IMR-90 (cell line): Measurements from ENCODE around the gene LAMTOR1. TPM values are rescaled to one million over a fixed set of nuclear protein-coding genes. Genes with fewer than 3 reads are reported as not detected.

Experiments used
- ATAC-seq: fragments of 200-7000 bp; cut with Tn5 transposase; 2 replicates; pipeline ENCODE4 v1.9.1; 2020; ENCODE audit warnings: low read depth, mild to moderate bottlenecking, moderate library complexity
- BruUV-seq: library from RNA; stranded (reverse); fragments of 400-500 nt; replicated peaks from 2 replicates; lab custom pipeline; 2021; lab: Mats Ljungman, UMichigan
- CTCF ChIA-PET: fragments of 300-600 bp; formaldehyde crosslinking; extraction: SDS; loops from one replicate; lab custom pipeline; 2021; ENCODE audit warnings: antibody characterized with exemption; lab: Yijun Ruan, JAX
- POLR2A ChIA-PET: fragments of 300-600 bp; sonication (Branson Sonifier 250); formaldehyde crosslinking; loops from one replicate; lab custom pipeline; 2022; ENCODE audit warnings: antibody characterized with exemption; ENCODE audit not compliant: unreplicated experiment; lab: Charles Lee
- DNase-seq: peaks from one replicate; pipeline ENCODE4 v3.0.0; 2013
- H2AFZ ChIP-seq: replicated peaks from 2 replicates; pipeline ENCODE3; 2013; ENCODE audit warnings: low read length, mild to moderate bottlenecking; ENCODE audit not compliant: poor library complexity
- H2AK5ac ChIP-seq: 2 replicates; pipeline ENCODE4 v1.6.1; 2013; ENCODE audit warnings: low read depth, low read length, inconsistent platforms
- H2AK9ac ChIP-seq: replicated peaks from 2 replicates; pipeline ENCODE3; 2013; ENCODE audit warnings: mild to moderate bottlenecking, low read depth, low read length, moderate library complexity; ENCODE audit not compliant: poor library complexity
- H2BK120ac ChIP-seq: 2 replicates; pipeline ENCODE4 v1.6.1; 2013; ENCODE audit warnings: low read depth, low read length, inconsistent platforms
- H2BK15ac ChIP-seq: 3 replicates; pipeline ENCODE4 v1.6.1; 2013; ENCODE audit warnings: low read depth, low read length, inconsistent platforms
- H2BK20ac ChIP-seq: 2 replicates; pipeline ENCODE4 v1.6.1; 2013; ENCODE audit warnings: low read depth, mild to moderate bottlenecking, inconsistent platforms, low read length, moderate library complexity
- H2BK5ac ChIP-seq: 2 replicates; pipeline ENCODE4 v1.6.1; 2013; ENCODE audit warnings: mild to moderate bottlenecking, low read depth, low read length, inconsistent platforms; ENCODE audit not compliant: poor library complexity, severe bottlenecking
- H3K14ac ChIP-seq: replicated peaks from 2 replicates; pipeline ENCODE4 v1.6.1; 2013; ENCODE audit warnings: low read depth, low read length, inconsistent platforms
- H3K18ac ChIP-seq: 2 replicates; pipeline ENCODE4 v1.6.1; 2013; ENCODE audit warnings: low read depth, low read length, control low read depth
- H3K23ac ChIP-seq: 2 replicates; pipeline ENCODE4 v1.6.1; 2013; ENCODE audit warnings: low read depth, low read length, inconsistent platforms
- H3K27ac ChIP-seq: 2 replicates; pipeline ENCODE4 v1.5.1; 2013; ENCODE audit warnings: mild to moderate bottlenecking, control low read depth, low read length; ENCODE audit not compliant: insufficient read depth
- H3K27me3 ChIP-seq: 2 replicates; pipeline ENCODE4 v1.6.1; 2013; ENCODE audit warnings: low read length; ENCODE audit not compliant: control insufficient read depth, insufficient read depth
- H3K36me3 ChIP-seq: 2 replicates; pipeline ENCODE4 v1.6.1; 2013; ENCODE audit warnings: low read length, mixed read lengths; ENCODE audit not compliant: control insufficient read depth, insufficient read depth
- H3K4ac ChIP-seq: 2 replicates; pipeline ENCODE4 v1.6.1; 2013; ENCODE audit warnings: low read depth, low read length, inconsistent platforms
- H3K4me1 ChIP-seq: 2 replicates; pipeline ENCODE4 v1.6.1; 2013; ENCODE audit warnings: low read length, mixed read lengths; ENCODE audit not compliant: control insufficient read depth, insufficient read depth
- H3K4me2 ChIP-seq: 2 replicates; pipeline ENCODE4 v1.6.1; 2013; ENCODE audit warnings: low read depth, mild to moderate bottlenecking, control low read depth, low read length, moderate library complexity
- H3K4me3 ChIP-seq: 2 replicates; pipeline ENCODE4 v1.5.1; 2013; ENCODE audit warnings: low read depth, mild to moderate bottlenecking, control low read depth, low read length, moderate library complexity; ENCODE audit not compliant: insufficient read depth
- H3K56ac ChIP-seq: 2 replicates; pipeline ENCODE4 v1.6.1; 2013; ENCODE audit warnings: low read length, inconsistent platforms; ENCODE audit not compliant: insufficient read depth; ENCODE audit errors: extremely low read depth
- H3K79me1 ChIP-seq, 2 experiments: 2 replicates each; pipeline ENCODE4 v1.6.1; 2013; ENCODE audit warnings: low read length in 2 of 2, inconsistent platforms in 1 of 2, low read depth in 1 of 2
- H3K9ac ChIP-seq: 2 replicates; pipeline ENCODE4 v1.6.1; 2013; ENCODE audit warnings: low read depth, low read length, control low read depth
- H3K9me1 ChIP-seq: 2 replicates; pipeline ENCODE4 v1.6.1; 2013; ENCODE audit warnings: low read length, inconsistent platforms; ENCODE audit not compliant: insufficient read depth
- H3K9me3 ChIP-seq: 2 replicates; pipeline ENCODE4 v1.6.1; 2013; ENCODE audit warnings: low read length; ENCODE audit not compliant: control insufficient read depth, insufficient read depth
- H4K20me1 ChIP-seq: 2 replicates; pipeline ENCODE4 v1.6.1; 2013; ENCODE audit warnings: low read length, inconsistent platforms; ENCODE audit not compliant: insufficient read depth
- H4K5ac ChIP-seq: 2 replicates; pipeline ENCODE4 v1.6.1; 2013; ENCODE audit warnings: mild to moderate bottlenecking, low read depth, low read length, control low read depth
- H4K8ac ChIP-seq, 2 experiments: 2 replicates each; pipeline ENCODE4 v1.6.1; 2013; ENCODE audit warnings: low read depth in 2 of 2, low read length in 2 of 2, control low read depth in 1 of 2, inconsistent platforms in 1 of 2
- H4K91ac ChIP-seq: 2 replicates; pipeline ENCODE4 v1.6.1; 2013; ENCODE audit warnings: low read depth, low read length, inconsistent platforms; ENCODE audit not compliant: insufficient read depth
- BHLHE40 ChIP-seq: fragments of 150-350 bp; IDR thresholded peaks from 2 replicates; pipeline ENCODE4 v1.6.1; 2016; ENCODE audit warnings: mild to moderate bottlenecking, low read depth, low read length
- CEBPB ChIP-seq: IDR thresholded peaks from 2 replicates; pipeline ENCODE4 v1.6.1; 2012; ENCODE audit warnings: low read depth, low read length, improper control_type of control experiment
- CHD1 ChIP-seq: IDR thresholded peaks from 2 replicates; pipeline ENCODE4 v1.6.1; 2012; ENCODE audit warnings: low read depth, low read length, improper control_type of control experiment
- FOS ChIP-seq: fragments of 150-350 bp; IDR thresholded peaks from 2 replicates; pipeline ENCODE4 v1.6.1; 2016; ENCODE audit warnings: low read depth, low read length
- MXI1 ChIP-seq: IDR thresholded peaks from 2 replicates; pipeline ENCODE4 v1.6.1; 2012; ENCODE audit warnings: low read depth, mild to moderate bottlenecking, low read length, moderate library complexity, borderline replicate concordance
- RAD21 ChIP-seq: IDR thresholded peaks from 2 replicates; pipeline ENCODE4 v1.6.1; 2012; ENCODE audit warnings: low read length, improper control_type of control experiment
- WGBS, 2 experiments: methylation state at CpG; one replicate each; pipeline versions ENCODE4 v1.1.5 to v1.1.7; 2013; ENCODE audit warnings: missing lambda C conversion rate in 2 of 2; ENCODE audit not compliant: insufficient read length in 1 of 2; ENCODE audit errors: extremely low coverage in 2 of 2; 5-methylcytosine and 5-hydroxymethylcytosine counted together
- dilution Hi-C: fragments of 300-500 bp; cut with HindIII; formaldehyde crosslinking; loops from one replicate; pipeline ENCODE4 v1.14.3; 2018; ENCODE audit warnings: low sequenced_read_pairs; ENCODE audit not compliant: unreplicated experiment
- in situ Hi-C: fragments of 300-500 bp; cut with MboI; formaldehyde crosslinking; loops from 3 replicates; pipeline ENCODE4 v1.14.3; 2019; ENCODE audit warnings: low sequenced_read_pairs, inconsistent platforms, mixed read lengths
- intact Hi-C: fragments of 100-400 bp; cut with micrococcal nuclease; formaldehyde crosslinking; loops from 2 replicates; pipeline ENCODE4 v1.10.0; 2022
- polyA plus RNA-seq, 3 experiments: library from polyadenylated mRNA; depleted of rRNA; stranded (reverse); fragments of >200 nt; gene quantifications; 2 replicates each; pipeline ENCODE4 v1.2.3, GENCODE V29; 2012; ENCODE audit warnings: low replicate concordance in 1 of 3
- total RNA-seq: library from RNA; depleted of rRNA; stranded (reverse); fragments of >200 nt; gene quantifications from 2 replicates; pipeline ENCODE4 v1.2.3, GENCODE V29; 2012
- TF ChIP-seq, protein P1 (sequence below): conservative IDR thresholded peaks from 2 replicates; pipeline ENCODE4 v1.5.1; 2012; ENCODE audit warnings: mild to moderate bottlenecking, low read depth, low read length, improper control_type of control experiment

LAMTOR1 gene
- total and polyA plus RNA-seq, 2 of the 4 experiments (the other 2 are of a cell fraction) = 126 to 137 TPM

GRCh38 chr11:72072348-72072747, 30.7 kb downstream of the LAMTOR1 start:
- 21% methylated on average over 2 of the region's 3 CpGs; no CpG with 5 or more reads in 1 of the 2 experiments for WGBS, 2 experiments
- Histone ChIP-seq H3K4me2 (peak overlapping the region; percentile 61), H3K27ac (peak overlapping the region; percentile 20), H3K18ac (peak overlapping the region; percentile 2; the same call in 1 of the 2 replicates), H3K4me1 (peaks cover 20% of the 10 kb centered on the region), H3K9ac (no peak overlapping the region), H3K36me3 (no peaks in the 10 kb centered on the region; the same call in 1 of the 2 replicates), H2BK15ac (peak overlapping the region; percentile 75; the same call in 1 of the 3 replicates), H2BK120ac (peak overlapping the region; percentile 88), H3K27me3 (no peaks in the 10 kb centered on the region), H4K8ac (peak overlapping the region in 1 of 2 experiments; percentile 87; a peak in 3 of 4 replicates), H3K56ac (0 out of 2 replicates have a peak overlapping the region, but pooled peaks have one; percentile 41), H3K4ac (peak overlapping the region; percentile 87), H3K23ac (peak overlapping the region; percentile 54; the same call in 1 of the 2 replicates), H4K5ac (peak overlapping the region; percentile 16; the same call in 1 of the 2 replicates), H2AFZ (peak overlapping the region; percentile 69), H3K14ac (peak overlapping the region; percentile 54), H3K79me1 (peaks cover 31 to 65% of the 10 kb centered on the region in 2 experiments), H2BK20ac (peak overlapping the region; percentile 89), H3K9me1 (peaks cover 16% of the 10 kb centered on the region), H4K91ac (peak overlapping the region; percentile 67), H4K20me1 (peaks cover 7% of the 10 kb centered on the region; the same call in 1 of the 2 replicates), H2BK5ac (peak overlapping the region; percentile 93), H2AK5ac (peak overlapping the region; percentile 66), H3K4me3 (no peak overlapping the region), H3K9me3 (no peaks in the 10 kb centered on the region), H2AK9ac (peak overlapping the region; percentile 1)
- ChIA-PET CTCF (interaction anchor here (0.6 to 2.4 kb wide), 4 partner anchors 19 to 110 kb away, joined by 3 to 6 read pairs (median 4); no protein-coding TSS in a partner anchor), POLR2A (interaction anchor here (0.8 kb wide), 1 partner anchor 15 kb away, joined by 4 read pairs; no protein-coding TSS in a partner anchor)
- ATAC-seq = peak; percentile 80
- intact Hi-C loops (no loop called here), dilution Hi-C loops (no loop called here), in situ Hi-C loops (no loop called here)
- peak; percentile 39; the same call in 1 of the 2 replicates for TF ChIP-seq MXI1
- TF ChIP-seq CEBPB = peak; percentile 50; the same call in 1 of the 2 replicates
- TF ChIP-seq, protein P1, sequence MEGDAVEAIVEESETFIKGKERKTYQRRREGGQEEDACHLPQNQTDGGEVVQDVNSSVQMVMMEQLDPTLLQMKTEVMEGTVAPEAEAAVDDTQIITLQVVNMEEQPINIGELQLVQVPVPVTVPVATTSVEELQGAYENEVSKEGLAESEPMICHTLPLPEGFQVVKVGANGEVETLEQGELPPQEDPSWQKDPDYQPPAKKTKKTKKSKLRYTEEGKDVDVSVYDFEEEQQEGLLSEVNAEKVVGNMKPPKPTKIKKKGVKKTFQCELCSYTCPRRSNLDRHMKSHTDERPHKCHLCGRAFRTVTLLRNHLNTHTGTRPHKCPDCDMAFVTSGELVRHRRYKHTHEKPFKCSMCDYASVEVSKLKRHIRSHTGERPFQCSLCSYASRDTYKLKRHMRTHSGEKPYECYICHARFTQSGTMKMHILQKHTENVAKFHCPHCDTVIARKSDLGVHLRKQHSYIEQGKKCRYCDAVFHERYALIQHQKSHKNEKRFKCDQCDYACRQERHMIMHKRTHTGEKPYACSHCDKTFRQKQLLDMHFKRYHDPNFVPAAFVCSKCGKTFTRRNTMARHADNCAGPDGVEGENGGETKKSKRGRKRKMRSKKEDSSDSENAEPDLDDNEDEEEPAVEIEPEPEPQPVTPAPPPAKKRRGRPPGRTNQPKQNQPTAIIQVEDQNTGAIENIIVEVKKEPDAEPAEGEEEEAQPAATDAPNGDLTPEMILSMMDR = no peak
- 0 out of 2 replicates have a peak, but pooled peaks have one; percentile 10 for TF ChIP-seq RAD21
- TF ChIP-seq FOS = peak; percentile 53; the same call in 1 of the 2 replicates
- peak; percentile 70 for TF ChIP-seq BHLHE40
- TF ChIP-seq CHD1 = no peak
- peak; percentile 82 for DNase-seq
- no TSS peak for BruUV-seq
